ENCODE results near the gene POFUT1. TPM values are rescaled to one million over a fixed set of nuclear protein-coding genes. Genes with fewer than 3 reads are reported as not detected.

The POFUT1 gene
- total RNA-seq, 3 donors from 2014 or later (not counting 1 experiment from before 2014, with no cell fraction given): 9.7 to 14.5 (median 13.2) TPM

DNA sequence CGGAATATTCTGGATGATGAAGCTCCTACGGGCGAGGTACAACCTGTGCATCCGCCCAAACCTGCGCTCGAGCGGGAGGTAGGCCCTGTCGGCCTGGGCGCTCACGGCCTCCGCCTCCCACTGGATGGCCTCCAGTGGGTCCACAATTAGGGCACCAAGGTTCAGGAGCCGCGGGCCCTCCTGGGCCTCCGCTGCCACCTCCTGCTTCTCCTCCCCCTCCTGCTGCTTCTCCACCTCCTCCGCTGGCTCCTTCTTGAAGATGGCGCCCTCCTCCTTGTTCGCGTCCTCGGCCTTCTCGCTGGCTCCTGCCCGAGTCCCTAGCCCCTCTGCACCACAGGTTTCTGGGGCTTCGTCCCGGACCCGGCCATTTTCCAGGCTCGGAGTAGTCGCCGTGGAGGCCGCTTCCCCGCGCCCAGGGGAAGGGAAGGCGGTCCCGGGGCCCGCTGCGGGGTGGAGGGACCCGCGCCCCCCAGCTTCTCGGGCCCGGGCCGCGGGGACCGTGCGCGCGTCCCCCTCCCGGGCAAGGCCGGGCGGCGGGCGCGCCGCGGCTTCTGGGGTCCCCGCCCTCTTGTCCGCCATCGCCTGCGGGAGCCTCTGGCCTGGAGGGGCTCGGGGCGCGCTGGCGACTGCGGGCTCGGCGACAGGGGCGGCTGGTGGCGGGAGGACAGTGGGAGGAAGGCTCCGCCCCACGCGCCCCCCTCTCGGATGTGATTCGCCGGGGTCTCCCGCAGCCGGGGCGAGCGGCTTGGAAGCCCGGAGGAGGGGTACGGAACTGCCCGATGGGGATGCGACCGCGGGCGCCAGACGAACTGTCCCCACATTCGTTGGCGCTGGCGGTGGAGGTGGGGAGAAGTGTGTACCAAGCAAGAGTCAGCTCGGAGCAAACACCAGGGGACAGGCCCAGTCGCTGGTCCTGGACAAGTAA, 17.7 kb upstream of the POFUT1 start:
- intact Hi-C loops (cut with micrococcal nuclease): no loop called here
- Histone ChIP-seq H3K4me3 (ENCODE audit: low read length) (peak overlapping the region; percentile 51), H3K4me1 (ENCODE audit: control insufficient read depth, insufficient read depth, low read length) (peaks cover 18% of the 10 kb centered on the region), H3K36me3 (ENCODE audit: control insufficient read depth, insufficient read depth, low read length) (peaks cover 6% of the 10 kb centered on the region), H3K27ac (ENCODE audit: low read length) (no peak overlapping the region), H3K9me3 (ENCODE audit: control insufficient read depth, insufficient read depth, low read length) (no peaks in the 10 kb centered on the region), H3K27me3 (ENCODE audit: control insufficient read depth, insufficient read depth, low read length) (no peaks in the 10 kb centered on the region)
- ATAC-seq (peak; percentile 57 to 80 (median 64)), DNase-seq (peak; percentile 30 to 60)
- H3K27ac Mint-ChIP-seq: peak overlapping the region; percentile 68 to 71
- H3K4me3 Mint-ChIP-seq: peak overlapping the region; percentile 86
- H3K9me3 Mint-ChIP-seq: no peaks in the 10 kb centered on the region
- 6% methylated on average over 88 of the region's 88 CpGs for WGBS (ENCODE audit: insufficient coverage)
- no peaks in the 10 kb centered on the region for H3K36me3 Mint-ChIP-seq
- peaks cover 10 to 31% of the 10 kb centered on the region in 2 donors for H3K4me1 Mint-ChIP-seq
- H3K27me3 Mint-ChIP-seq (ENCODE audit: low read depth in 2 of 2): no peaks in the 10 kb centered on the region
- TF ChIP-seq, protein P1, sequence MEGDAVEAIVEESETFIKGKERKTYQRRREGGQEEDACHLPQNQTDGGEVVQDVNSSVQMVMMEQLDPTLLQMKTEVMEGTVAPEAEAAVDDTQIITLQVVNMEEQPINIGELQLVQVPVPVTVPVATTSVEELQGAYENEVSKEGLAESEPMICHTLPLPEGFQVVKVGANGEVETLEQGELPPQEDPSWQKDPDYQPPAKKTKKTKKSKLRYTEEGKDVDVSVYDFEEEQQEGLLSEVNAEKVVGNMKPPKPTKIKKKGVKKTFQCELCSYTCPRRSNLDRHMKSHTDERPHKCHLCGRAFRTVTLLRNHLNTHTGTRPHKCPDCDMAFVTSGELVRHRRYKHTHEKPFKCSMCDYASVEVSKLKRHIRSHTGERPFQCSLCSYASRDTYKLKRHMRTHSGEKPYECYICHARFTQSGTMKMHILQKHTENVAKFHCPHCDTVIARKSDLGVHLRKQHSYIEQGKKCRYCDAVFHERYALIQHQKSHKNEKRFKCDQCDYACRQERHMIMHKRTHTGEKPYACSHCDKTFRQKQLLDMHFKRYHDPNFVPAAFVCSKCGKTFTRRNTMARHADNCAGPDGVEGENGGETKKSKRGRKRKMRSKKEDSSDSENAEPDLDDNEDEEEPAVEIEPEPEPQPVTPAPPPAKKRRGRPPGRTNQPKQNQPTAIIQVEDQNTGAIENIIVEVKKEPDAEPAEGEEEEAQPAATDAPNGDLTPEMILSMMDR (IDR thresholded peaks at IDR 0.05): no peak

DNA sequence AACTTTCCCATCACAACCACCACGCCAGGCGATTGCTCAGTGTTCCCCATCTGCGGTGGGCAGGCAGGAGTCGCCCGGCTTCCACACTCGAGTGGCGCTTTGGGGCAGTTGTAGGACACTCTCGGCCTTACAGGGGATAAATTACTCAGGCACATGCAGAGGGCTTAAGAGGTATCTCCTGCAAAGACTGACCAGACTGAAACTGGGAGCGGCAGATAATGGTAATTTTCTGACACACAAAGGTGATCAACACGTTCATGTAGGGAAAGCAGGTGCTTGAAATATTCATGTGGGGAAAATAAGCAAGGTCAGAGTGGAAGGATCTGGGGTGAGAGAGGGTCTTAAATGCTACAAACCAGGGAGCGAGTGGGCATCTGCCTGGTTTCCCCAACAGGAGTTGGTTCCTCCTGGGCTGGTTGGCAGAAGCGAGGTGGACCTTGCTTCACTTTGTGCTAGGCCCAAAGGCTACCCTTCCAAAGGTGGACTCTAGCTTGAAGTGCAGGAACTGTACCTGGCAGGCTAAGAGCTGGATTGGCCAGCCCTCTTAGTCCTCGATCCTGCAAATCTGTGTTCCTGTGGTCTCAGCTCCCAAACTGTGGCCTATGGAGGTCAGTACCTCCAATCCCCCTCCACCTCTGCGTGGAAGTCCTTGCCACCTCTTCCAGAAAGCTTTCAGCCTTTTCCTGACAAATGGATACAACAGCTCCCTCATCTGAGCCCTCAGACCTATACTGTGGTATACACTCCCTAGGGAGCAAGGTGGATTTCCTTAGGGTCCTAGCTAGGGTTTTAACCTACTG, 16.9 kb upstream of the POFUT1 start:
- Histone ChIP-seq H3K36me3 (ENCODE audit: control insufficient read depth, insufficient read depth, low read length) (peaks cover 15% of the 10 kb centered on the region), H3K27me3 (ENCODE audit: control insufficient read depth, insufficient read depth, low read length) (no peaks in the 10 kb centered on the region), H3K4me3 (ENCODE audit: low read length) (peak overlapping the region; percentile 36), H3K9me3 (ENCODE audit: control insufficient read depth, insufficient read depth, low read length) (no peaks in the 10 kb centered on the region), H3K27ac (ENCODE audit: low read length) (no peak overlapping the region), H3K4me1 (ENCODE audit: control insufficient read depth, insufficient read depth, low read length) (peaks cover 18% of the 10 kb centered on the region)
- Mint-ChIP-seq H3K9me3 (no peaks in the 10 kb centered on the region), H3K4me1 (peaks cover 10 to 39% of the 10 kb centered on the region in 2 donors), H3K4me3 (peak overlapping the region; percentile 86), H3K36me3 (peaks cover 5% of the 10 kb centered on the region), H3K27ac (peak overlapping the region; percentile 68 to 71), H3K27me3 (ENCODE audit: low read depth in 2 of 2) (no peaks in the 10 kb centered on the region)
- ATAC-seq (no peak), DNase-seq (no peak)
- intact Hi-C loops (cut with micrococcal nuclease): no loop called here
- TF ChIP-seq, protein P1 (IDR thresholded peaks at IDR 0.05): no peak
- WGBS (ENCODE audit: insufficient coverage): 48% methylated on average over 14 of the region's 14 CpGs

DNA sequence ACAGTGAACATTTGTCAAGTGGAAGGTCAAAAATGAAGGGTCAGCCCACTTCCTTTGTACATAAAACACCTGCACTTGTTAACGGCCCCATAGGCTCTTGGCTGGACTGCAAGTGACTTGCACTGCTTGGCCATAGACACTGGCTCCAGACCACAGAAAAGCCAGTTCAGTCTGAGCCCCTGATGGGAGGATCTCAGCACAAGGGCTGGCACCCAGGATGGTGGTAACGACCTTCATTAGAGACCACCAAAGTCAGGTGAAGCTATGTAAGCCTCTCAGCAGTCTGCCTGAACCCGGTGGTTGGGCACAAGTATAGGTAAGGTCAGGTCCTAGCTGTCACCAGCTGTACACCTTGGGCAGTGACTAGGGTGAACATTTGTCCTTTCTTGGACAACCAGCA, 16.3 kb upstream of the POFUT1 start:
- Histone ChIP-seq H3K36me3 (ENCODE audit: control insufficient read depth, insufficient read depth, low read length) (peaks cover 21% of the 10 kb centered on the region), H3K27ac (ENCODE audit: low read length) (no peak overlapping the region), H3K4me1 (ENCODE audit: control insufficient read depth, insufficient read depth, low read length) (peaks cover 18% of the 10 kb centered on the region), H3K9me3 (ENCODE audit: control insufficient read depth, insufficient read depth, low read length) (no peaks in the 10 kb centered on the region), H3K27me3 (ENCODE audit: control insufficient read depth, insufficient read depth, low read length) (no peaks in the 10 kb centered on the region), H3K4me3 (ENCODE audit: low read length) (no peak overlapping the region)
- TF ChIP-seq, protein P1 (IDR thresholded peaks at IDR 0.05): no peak
- H3K27me3 Mint-ChIP-seq (ENCODE audit: low read depth in 2 of 2): no peaks in the 10 kb centered on the region
- peaks cover 8% of the 10 kb centered on the region for H3K36me3 Mint-ChIP-seq
- no peaks in the 10 kb centered on the region for H3K9me3 Mint-ChIP-seq
- WGBS (ENCODE audit: insufficient coverage): 84% methylated on average over 3 of the region's 3 CpGs
- ATAC-seq: no peak
- H3K4me3 Mint-ChIP-seq: peak overlapping the region; percentile 86
- intact Hi-C loops (cut with micrococcal nuclease): no loop called here
- peaks cover 10 to 39% of the 10 kb centered on the region in 2 donors for H3K4me1 Mint-ChIP-seq
- no peak overlapping the region for H3K27ac Mint-ChIP-seq
- DNase-seq: no peak
